Astrocyte (in vitro differentiated cells and primary cell): ENCODE results near the gene TMEM191C. TPM values are rescaled to one million over a fixed set of nuclear protein-coding genes. Genes with fewer than 3 reads are reported as not detected.
"Not testable (repeated sequence)": the region's sequence is repeated elsewhere in the genome, so short reads cannot be mapped to it uniquely, and the experiment has no call there.

Experiments used
- DNase-seq: peaks from one replicate; pipeline ENCODE4 v3.0.0-alpha.2; 2010; ENCODE audit warnings: low read depth
- FAIRE-seq: peaks from 2 replicates; lab custom pipeline; 2011; peaks lifted over from hg19 to GRCh38; lab: Jason Lieb, UNC
- H2AFZ ChIP-seq: 2 replicates; pipeline ENCODE4 v1.6.0; 2012; ENCODE audit warnings: low read depth, low read length, inconsistent platforms
- H3K27ac ChIP-seq: 2 replicates; pipeline ENCODE4 v1.5.1; 2011; ENCODE audit warnings: low read depth, low read length, inconsistent platforms
- H3K27me3 ChIP-seq: 2 replicates; pipeline ENCODE4 v1.6.0; 2011; ENCODE audit warnings: low read length, inconsistent platforms; ENCODE audit not compliant: insufficient read depth
- H3K36me3 ChIP-seq: 2 replicates; pipeline ENCODE4 v1.5.1; 2011; ENCODE audit warnings: low read length, inconsistent platforms; ENCODE audit not compliant: insufficient read depth
- H3K4me1 ChIP-seq: 2 replicates; pipeline ENCODE4 v1.5.1; 2011; ENCODE audit warnings: low read length, inconsistent platforms; ENCODE audit not compliant: insufficient read depth
- H3K4me2 ChIP-seq: 2 replicates; pipeline ENCODE4 v1.6.0; 2012; ENCODE audit warnings: low read length, inconsistent platforms
- H3K4me3 ChIP-seq: 2 replicates; pipeline ENCODE4 v1.5.1; 2011; ENCODE audit warnings: low read depth, mild to moderate bottlenecking, low read length, inconsistent platforms; ENCODE audit not compliant: insufficient read depth
- H3K79me2 ChIP-seq: 2 replicates; pipeline ENCODE4 v1.6.0; 2012; ENCODE audit warnings: mild to moderate bottlenecking, low read length, inconsistent platforms; ENCODE audit not compliant: insufficient read depth
- H3K9ac ChIP-seq: 2 replicates; pipeline ENCODE4 v1.6.0; 2012; ENCODE audit warnings: mild to moderate bottlenecking, low read length, inconsistent platforms
- H3K9me3 ChIP-seq: 2 replicates; pipeline ENCODE4 v1.5.1; 2012; ENCODE audit warnings: low read depth, mild to moderate bottlenecking, low read length, inconsistent platforms; ENCODE audit not compliant: insufficient read depth
- H4K20me1 ChIP-seq: 2 replicates; pipeline ENCODE4 v1.6.0; 2012; ENCODE audit warnings: low read length, inconsistent platforms; ENCODE audit not compliant: insufficient read depth
- H3K27ac Mint-ChIP-seq: one replicate; pipeline ENCODE4 v1.8.0; 2021; ENCODE audit warnings: mild to moderate bottlenecking, mixed read lengths; ENCODE audit not compliant: unreplicated experiment
- H3K27me3 Mint-ChIP-seq: one replicate; pipeline ENCODE4 v1.8.0; 2021; ENCODE audit warnings: low read depth, mixed read lengths; ENCODE audit not compliant: unreplicated experiment
- H3K36me3 Mint-ChIP-seq: one replicate; pipeline ENCODE4 v1.8.0; 2021; ENCODE audit warnings: low read depth, mixed read lengths; ENCODE audit not compliant: unreplicated experiment
- H3K4me1 Mint-ChIP-seq: one replicate; pipeline ENCODE4 v1.8.0; 2021; ENCODE audit warnings: low read depth, mixed read lengths; ENCODE audit not compliant: unreplicated experiment
- H3K4me3 Mint-ChIP-seq: one replicate; pipeline ENCODE4 v1.8.0; 2021; ENCODE audit warnings: mild to moderate bottlenecking, moderate library complexity, mixed read lengths; ENCODE audit not compliant: unreplicated experiment
- H3K9me3 Mint-ChIP-seq: one replicate; pipeline ENCODE4 v1.8.0; 2021; ENCODE audit warnings: mild to moderate bottlenecking, mixed read lengths; ENCODE audit not compliant: unreplicated experiment
- total RNA-seq: library from RNA; stranded (reverse); gene quantifications from 2 replicates; pipeline ENCODE4 v1.2.1, GENCODE V29; 2021

The TMEM191C gene
- total RNA-seq, 1 donor from 2014 or later: 3.4 TPM

- not testable (repeated sequence) for H3K36me3 Mint-ChIP-seq, H2AFZ ChIP-seq, H3K27ac Mint-ChIP-seq, H3K27ac ChIP-seq, DNase-seq, H3K36me3 ChIP-seq, H4K20me1 ChIP-seq, H3K4me1 ChIP-seq, H3K9me3 Mint-ChIP-seq, H3K4me3 Mint-ChIP-seq, H3K27me3 ChIP-seq, H3K27me3 Mint-ChIP-seq, H3K4me1 Mint-ChIP-seq, H3K4me2 ChIP-seq, H3K9ac ChIP-seq, H3K9me3 ChIP-seq, FAIRE-seq, H3K4me3 ChIP-seq, H3K79me2 ChIP-seq
Measured at GRCh38 chr22:21434378-21435233, 32.6 kb upstream of the TMEM191C start.

DNA sequence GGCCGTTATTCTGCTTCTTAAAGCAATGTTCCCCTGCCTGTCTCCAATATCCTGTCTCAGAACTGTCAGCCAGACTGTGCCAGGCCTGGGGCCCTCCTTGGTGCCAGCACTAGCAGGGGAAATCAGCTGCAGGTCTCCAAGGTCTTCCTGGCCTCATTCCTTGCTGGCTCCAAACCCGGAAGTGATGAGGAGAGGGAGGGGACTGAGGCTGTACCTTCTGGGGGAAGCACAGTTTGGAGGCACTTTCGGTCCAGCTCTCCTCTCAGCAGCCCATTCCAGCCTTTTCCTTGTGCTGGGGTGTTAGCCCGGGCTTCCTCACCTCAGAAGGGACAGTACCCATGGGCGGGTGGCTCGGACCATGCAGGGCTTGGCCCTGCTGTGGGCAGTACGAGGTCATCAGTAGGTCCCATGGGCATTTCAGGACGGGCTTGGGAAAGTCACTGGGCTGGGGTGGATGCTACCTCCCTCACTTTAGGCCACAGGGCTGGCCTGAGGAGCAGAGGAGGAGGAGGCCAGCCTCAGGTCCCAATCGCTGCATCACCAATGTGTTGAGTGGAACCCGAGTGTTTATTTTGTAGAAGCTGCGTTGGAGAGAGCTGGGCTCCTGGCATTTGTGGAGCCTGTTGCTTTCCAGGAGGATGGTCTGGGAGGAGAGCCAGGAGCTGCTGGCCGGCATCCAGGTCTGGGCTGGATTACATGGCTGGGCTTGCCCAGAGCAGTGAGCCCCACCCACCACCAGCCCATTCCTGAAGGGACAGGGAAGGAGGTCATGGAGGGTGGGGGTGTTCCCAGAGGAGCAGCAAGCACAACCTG is 31.0 kb upstream of the TMEM191C start:
- H3K4me3 ChIP-seq, DNase-seq, H3K4me3 Mint-ChIP-seq, H4K20me1 ChIP-seq, H3K4me1 Mint-ChIP-seq, H3K27me3 ChIP-seq, FAIRE-seq, H3K4me2 ChIP-seq, H3K36me3 ChIP-seq, H3K27ac Mint-ChIP-seq, H2AFZ ChIP-seq, H3K9ac ChIP-seq, H3K27ac ChIP-seq, H3K9me3 Mint-ChIP-seq, H3K27me3 Mint-ChIP-seq, H3K9me3 ChIP-seq, H3K4me1 ChIP-seq, H3K36me3 Mint-ChIP-seq, H3K79me2 ChIP-seq: not testable (repeated sequence)

- H3K79me2 ChIP-seq, H3K4me3 ChIP-seq, FAIRE-seq, H3K4me3 Mint-ChIP-seq, H3K27ac ChIP-seq, H3K36me3 ChIP-seq, H3K27me3 ChIP-seq, H3K36me3 Mint-ChIP-seq, H3K4me1 ChIP-seq, H3K9ac ChIP-seq, H2AFZ ChIP-seq, DNase-seq, H4K20me1 ChIP-seq, H3K4me1 Mint-ChIP-seq, H3K27me3 Mint-ChIP-seq, H3K9me3 ChIP-seq, H3K4me2 ChIP-seq, H3K27ac Mint-ChIP-seq, H3K9me3 Mint-ChIP-seq: not testable (repeated sequence)
Measured at GRCh38 chr22:21438013-21438412, 29.2 kb upstream of the TMEM191C start.

DNA sequence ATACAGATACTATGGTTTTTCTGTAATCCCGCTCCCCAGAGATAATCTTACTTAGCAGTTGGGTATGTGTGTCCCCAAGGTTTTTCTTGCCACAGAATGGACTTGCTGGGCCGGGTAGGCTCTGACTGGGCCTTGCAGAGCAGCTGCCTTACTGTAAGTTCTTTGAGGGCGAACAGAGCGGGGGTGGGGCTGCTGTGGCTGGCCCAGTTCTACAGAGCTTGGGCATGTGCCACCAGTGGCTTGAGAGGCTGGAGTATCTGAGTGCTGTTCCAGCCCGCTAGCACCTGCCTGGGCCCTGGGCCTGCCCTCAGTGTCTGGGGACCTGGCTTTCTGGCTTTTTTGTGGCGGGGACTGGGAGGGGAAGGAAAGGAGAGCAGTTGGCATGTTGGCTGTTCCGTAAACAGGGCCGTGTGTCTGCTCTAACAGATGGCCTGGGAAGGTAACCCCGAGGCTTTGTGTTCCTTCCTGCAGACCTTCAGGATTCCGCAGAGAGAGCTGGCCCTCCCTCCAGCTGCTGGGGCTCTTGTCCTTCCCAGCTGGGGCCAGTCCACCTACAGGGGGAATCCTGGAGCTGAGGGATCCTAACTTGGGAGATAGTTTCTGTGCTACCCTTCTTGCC is 27.1 kb upstream of the TMEM191C start:
- not testable (repeated sequence) for H3K27ac Mint-ChIP-seq, H3K9ac ChIP-seq, H3K36me3 ChIP-seq, H3K27ac ChIP-seq, H3K27me3 Mint-ChIP-seq, H3K4me1 Mint-ChIP-seq, H3K4me1 ChIP-seq, FAIRE-seq, H3K36me3 Mint-ChIP-seq, H3K4me3 Mint-ChIP-seq, H2AFZ ChIP-seq, DNase-seq, H3K27me3 ChIP-seq, H3K9me3 Mint-ChIP-seq, H3K4me2 ChIP-seq, H3K4me3 ChIP-seq, H3K9me3 ChIP-seq
- H3K79me2 ChIP-seq: peaks cover 16% of the 10 kb centered on the region
- peaks cover 22% of the 10 kb centered on the region for H4K20me1 ChIP-seq

GRCh38 chr22:21440676-21441075 is 26.5 kb upstream of the TMEM191C start:
- not testable (repeated sequence) for DNase-seq, H3K9me3 ChIP-seq, H3K36me3 ChIP-seq, H3K4me3 ChIP-seq, H3K27ac Mint-ChIP-seq, H3K27me3 Mint-ChIP-seq, H3K27ac ChIP-seq, H3K9ac ChIP-seq, FAIRE-seq, H3K4me2 ChIP-seq, H3K36me3 Mint-ChIP-seq, H3K4me1 ChIP-seq, H3K9me3 Mint-ChIP-seq, H2AFZ ChIP-seq, H3K27me3 ChIP-seq, H3K4me3 Mint-ChIP-seq, H3K4me1 Mint-ChIP-seq
- H3K79me2 ChIP-seq: peaks cover 18% of the 10 kb centered on the region
- H4K20me1 ChIP-seq: peaks cover 22% of the 10 kb centered on the region
